GM12874 (cell line): ENCODE results near the gene LAMTOR1.

ENCODE experiments used
- TF ChIP-seq, protein P1 (sequence below): IDR thresholded peaks from 2 replicates; pipeline ENCODE4 v1.5.1; 2011; ENCODE audit warnings: low read depth, mild to moderate bottlenecking, control low read depth, low read length, moderate library complexity; ENCODE audit not compliant: insufficient read depth

LAMTOR1 gene

DNA sequence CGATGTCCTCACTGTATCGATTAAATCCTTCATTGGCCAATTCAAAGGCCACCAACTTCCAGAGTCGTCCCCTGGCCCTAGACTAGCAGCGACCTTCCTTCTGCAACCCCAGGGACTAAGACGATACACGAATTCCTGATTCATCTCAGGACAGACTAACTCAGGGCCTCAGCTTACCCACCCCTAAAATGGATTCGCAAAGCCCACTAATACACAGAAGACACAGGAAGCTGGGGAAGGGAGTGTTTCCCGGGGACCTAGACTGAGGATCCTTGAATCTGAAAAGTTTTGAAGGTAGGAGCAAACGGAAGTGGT lies 509 bp downstream of the LAMTOR1 start:
- TF ChIP-seq, protein P1, sequence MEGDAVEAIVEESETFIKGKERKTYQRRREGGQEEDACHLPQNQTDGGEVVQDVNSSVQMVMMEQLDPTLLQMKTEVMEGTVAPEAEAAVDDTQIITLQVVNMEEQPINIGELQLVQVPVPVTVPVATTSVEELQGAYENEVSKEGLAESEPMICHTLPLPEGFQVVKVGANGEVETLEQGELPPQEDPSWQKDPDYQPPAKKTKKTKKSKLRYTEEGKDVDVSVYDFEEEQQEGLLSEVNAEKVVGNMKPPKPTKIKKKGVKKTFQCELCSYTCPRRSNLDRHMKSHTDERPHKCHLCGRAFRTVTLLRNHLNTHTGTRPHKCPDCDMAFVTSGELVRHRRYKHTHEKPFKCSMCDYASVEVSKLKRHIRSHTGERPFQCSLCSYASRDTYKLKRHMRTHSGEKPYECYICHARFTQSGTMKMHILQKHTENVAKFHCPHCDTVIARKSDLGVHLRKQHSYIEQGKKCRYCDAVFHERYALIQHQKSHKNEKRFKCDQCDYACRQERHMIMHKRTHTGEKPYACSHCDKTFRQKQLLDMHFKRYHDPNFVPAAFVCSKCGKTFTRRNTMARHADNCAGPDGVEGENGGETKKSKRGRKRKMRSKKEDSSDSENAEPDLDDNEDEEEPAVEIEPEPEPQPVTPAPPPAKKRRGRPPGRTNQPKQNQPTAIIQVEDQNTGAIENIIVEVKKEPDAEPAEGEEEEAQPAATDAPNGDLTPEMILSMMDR, result no peak

DNA sequence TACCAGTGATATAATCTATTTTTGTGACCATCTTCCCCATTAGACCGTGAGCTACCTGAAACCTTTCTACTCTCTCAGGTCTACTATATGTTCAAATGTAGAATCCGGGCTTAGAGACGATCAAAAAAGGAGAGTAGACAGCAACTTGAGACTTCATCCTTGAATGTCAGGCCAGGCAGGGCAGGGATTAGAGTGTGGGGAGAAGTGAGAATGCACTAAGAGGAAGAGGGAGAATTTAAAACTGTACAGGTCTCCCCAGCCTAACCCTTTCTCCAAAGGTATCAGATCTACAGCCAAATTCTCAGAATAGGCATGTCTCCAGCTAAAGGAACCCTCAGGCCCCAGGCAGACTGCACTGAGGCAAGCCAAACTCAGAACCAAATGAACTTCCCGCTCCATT lies 935 bp downstream of the LAMTOR1 start:
- TF ChIP-seq, protein P1, result no peak

DNA sequence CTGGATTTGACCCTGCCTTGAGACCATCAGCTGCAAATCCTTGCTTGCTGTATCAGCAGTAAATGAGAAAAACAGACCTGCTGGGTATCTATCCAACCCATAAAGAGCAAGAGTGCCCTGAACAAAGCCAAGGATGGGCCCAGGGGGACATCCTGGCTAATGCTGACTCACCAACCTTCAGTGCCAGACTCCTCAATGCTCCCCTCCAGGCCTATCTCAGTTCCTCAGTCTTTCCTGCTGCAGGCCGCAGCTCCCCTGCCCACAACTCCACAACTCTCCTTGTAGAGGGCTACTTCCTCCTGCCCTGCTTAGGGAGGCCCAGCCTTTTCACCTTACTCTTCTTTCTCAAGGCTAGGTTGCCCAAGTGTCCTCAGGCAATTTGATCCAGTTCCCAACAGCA lies 2.6 kb downstream of the LAMTOR1 start:
- TF ChIP-seq, protein P1, result no peak

DNA sequence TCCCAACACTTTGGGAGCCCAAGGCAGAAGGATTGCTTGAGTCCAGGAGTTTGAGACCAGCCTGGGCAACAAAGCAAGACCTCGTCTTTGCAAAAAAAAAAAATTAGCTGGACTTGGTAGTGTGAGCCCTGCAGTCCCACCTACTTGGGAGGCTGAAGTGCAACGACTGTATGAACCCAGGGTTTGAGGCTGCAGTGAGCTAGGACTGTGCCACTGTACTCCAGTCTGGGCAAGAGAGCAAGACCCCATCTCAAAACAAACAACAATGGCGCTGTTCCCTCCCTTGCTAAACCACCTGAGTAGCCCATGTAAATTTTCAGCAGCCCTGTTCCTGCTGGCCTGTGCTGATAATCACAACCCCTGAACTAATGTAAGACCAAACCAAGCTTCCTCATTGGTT lies 3.1 kb downstream of the LAMTOR1 start:
- TF ChIP-seq, protein P1, result no peak

DNA sequence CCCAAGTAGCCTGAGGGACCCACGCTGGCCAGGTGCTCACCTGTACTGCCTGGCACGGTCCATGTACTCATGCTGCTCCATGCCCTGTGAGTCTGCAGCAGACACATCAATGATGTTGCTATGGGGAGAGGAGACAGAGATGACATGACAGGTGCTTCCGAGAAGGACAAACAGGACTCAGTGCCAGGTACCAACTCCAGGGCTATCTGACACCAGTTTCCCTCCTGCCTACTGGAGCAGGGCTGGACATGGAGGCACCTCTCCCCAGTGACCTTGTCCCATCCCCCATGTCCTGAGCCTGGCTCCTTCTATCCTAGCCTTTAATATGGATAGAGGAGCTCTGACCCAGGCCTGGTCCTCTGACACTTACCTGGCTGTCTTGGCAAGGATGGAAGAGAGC lies 4.4 kb downstream of the LAMTOR1 start:
- TF ChIP-seq, protein P1, result no peak

DNA sequence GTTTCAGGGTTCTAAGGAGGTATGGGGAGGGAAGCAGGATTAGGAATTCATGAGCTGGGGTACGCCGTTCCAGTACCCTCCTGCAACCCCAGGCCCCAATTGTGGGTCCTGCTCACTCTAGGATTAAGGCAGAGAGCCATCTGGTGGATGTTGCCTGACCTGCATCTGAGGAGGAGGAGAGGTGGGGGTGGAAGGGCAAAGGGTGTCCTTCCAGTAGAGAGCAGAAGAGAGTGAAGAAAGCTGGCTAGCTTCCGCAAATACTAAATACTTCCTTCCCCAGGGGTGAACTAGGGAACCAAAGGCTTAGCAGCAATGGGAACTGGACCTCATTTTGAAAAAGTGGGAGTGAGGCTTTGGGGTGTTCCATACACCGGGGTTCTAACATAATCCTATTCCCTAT lies 11.8 kb downstream of the LAMTOR1 start:
- TF ChIP-seq, protein P1, result peak; percentile 84

DNA sequence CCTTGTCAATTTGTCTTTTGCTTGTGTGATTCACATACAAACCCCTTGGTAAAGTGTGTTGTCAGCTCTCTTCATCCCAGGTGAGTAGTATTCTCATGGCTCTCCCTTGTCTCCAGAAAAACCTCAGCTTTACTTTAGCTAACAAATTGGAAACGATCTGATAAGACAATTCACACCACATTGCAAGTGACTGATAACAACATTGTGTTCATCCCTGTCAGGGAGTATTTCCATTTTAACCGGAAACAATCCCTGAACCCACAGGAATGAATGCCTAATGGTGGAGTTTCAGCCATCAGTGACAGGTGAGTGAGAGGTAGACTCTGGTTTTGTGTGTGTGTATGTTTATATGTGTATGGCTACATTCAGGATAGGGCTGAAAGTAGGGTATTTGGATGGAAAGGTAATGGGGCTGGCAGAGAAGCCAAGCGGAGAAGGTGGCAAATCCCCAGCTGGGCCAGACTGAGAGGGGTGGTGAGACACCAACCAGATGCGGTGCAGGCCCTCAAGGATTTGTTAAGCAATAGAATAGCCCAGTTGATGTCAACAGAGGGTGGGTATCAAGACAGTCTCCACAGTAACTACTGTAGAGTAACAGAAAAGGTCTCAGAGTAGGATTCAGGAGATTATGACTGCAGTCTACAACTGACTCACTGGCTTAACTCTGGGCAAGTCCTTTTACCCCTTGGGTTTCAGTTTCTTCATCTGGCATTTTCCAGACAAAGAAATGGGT lies 14.9 kb downstream of the LAMTOR1 start:
- TF ChIP-seq, protein P1, result no peak
